HG02943 (cell line): ENCODE measurements around the gene SLC26A9.

Experiments used
- ATAC-seq: cut with Tn5 transposase; IDR thresholded peaks from one replicate; pipeline ENCODE4 v1.9.1; 2021; ENCODE audit warnings: mild to moderate bottlenecking, low read depth, moderate library complexity; ENCODE audit not compliant: unreplicated experiment

The SLC26A9 gene

GRCh38 chr1:205973377-205974232, 30.3 kb upstream of the SLC26A9 start:
- no peak for ATAC-seq

DNA sequence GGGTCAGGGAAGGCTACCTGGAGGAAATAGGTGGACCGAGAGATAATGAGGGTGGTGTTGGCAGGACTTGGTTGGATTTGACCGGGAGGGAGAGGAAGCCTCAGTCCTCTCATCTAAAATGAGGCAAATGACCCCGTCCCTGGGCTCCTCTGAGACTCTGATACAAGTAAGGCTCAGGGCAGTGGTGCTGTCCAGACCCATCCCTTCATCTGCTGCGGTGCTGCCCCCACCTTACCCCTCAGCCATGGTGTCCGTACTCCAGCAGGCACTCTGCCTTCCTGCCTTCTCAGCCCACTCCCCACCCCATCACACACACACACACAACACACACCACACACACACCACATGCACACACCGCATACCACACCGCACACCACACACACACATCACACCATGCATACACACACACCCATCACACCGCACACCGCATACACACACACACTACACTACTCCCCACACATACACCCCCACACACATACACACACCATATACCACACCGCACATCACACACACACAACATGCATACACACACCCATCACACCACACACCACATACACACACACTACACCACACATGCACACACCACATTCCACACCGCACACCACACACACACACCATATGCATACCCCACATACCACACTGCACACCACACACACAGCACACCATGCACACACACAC, 29.4 kb upstream of the SLC26A9 start:
- no peak for ATAC-seq

- no peak for ATAC-seq
Observed at GRCh38 chr1:205972081-205972480, 28.8 kb upstream of the SLC26A9 start.

DNA sequence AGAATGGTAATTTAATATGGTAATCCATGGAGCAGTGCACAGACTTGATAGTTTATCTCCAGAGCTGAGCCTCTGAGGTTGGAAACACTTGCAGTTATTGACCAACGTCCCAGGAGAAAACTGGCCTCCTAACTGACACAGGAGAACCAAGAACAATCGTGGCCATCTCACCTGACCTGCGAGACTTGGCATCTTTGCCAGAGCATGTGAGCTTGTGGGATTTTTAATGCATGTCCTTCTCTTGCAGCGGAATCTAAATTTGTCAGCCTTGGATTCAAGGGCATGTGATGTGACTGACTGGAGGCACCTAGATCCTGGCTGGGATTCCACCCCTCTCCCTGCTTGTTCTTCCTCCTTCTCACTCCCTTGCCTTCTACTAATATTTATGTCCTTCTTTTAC, 27.8 kb upstream of the SLC26A9 start:
- no peak for ATAC-seq

DNA sequence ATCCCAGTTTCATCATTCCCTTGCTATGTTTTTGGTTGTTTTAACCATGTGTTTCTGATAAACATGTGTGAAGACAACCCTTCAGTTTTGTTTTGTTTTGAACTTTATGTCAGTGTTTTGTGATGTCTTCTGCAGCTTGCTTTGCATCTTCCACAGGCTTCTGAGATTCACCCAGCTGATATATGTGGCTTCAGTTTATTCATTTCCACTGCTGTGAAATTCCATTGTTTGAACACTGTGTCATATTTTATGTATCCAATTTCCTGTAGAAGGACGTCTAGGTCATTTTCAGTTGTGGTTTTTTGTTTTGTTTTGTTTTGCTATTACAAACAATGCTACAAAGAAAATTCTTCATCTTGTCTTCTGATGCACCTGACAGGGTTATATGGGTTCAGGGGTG, 27.2 kb upstream of the SLC26A9 start:
- no peak for ATAC-seq

DNA sequence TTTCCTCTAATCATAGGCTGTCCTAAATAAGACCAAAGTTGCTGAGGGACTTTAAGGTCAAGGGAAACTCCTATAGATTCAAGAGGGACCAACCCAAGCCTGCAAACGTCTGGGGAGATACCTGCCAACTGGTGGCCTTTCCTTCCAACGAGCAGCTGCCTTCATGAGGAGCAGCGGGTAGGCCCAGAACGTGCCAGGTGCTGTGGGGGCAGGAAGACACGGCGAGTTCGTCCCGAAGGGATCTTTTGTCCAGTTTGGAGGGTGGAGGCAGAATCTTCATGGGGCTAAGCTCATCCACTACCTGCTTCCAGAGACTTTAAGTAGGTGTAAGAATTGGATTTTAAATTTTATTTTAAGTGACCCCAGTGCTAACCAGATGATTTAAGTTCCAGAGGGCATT, 26.0 kb upstream of the SLC26A9 start:
- ATAC-seq: no peak

DNA sequence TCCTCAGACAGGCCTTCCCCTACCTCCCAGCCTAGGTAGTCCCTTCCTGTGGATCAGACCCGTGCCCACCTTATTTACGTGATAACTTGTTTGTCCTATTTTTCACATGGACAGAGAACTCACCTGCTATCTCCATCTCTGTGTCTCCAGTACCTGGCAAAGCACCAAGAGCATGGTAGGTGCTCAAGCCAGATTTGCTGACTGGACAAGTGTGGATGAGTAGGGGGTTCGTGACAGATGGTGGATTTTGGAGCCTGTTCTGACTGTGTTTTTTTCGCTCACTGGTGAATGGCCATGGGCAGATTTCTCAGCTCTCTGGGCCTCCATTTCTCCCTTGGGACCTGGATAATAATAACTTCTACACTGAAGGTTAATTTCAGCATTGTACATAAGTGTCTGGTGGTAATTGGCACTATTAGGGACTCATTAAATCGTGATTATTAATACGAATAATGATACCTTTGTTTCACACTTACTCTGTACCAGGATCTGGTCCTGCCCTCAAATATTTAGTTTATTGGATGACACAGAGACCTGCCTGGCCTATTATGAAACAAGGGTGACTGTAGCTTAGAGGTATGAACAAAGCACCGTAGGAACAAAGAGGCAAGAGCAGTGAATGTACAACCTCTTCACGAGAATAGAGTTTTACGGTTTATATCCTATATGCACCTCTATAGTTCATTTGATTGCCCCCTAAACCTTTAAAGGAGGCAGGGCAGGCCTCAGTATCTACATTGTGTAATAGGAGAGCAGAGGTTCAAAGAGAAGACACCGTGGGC, 24.5 kb upstream of the SLC26A9 start:
- ATAC-seq: no peak

DNA sequence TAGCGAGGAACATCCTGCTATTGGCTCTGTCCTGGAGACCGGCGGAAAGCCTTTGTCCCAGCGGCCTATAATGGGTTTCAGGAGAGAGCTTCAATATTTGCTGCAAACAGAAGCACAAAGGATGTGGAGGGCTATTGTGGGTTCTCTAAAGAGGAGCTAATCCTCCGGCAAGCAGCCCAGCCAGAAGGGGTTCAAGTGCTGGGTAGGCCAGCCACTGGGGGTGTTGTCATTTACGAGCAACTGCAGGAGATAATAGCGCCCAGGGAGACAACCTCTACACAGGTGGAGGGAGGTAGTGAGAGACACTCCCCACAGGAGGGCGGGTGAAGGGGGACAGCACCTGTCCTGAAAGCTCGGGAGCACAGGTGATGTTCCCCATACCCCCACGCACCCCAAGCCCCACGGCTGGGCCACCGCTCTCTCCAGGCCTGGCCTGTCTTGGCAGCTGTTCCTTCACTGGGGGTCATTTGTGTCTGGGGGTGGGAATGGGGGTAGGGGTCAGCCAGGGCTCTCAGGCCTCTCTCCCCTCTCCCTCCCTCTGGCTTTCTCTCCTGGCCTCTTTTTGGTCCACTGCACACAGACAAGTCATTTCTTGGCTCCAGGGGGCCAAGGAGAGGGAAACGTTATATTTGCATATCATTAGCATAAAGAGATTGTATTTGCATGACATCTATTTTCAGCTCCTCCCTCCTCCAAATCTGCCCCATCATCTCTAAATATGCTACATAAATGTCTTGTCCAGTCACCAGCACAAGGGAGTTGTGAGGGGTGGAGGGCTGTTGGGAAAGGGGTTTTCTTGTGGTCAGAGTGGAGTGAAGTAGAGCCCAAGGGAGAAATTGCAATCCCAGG, 22.0 kb upstream of the SLC26A9 start:
- no peak for ATAC-seq

- no peak for ATAC-seq
Observed at GRCh38 chr1:205963352-205964155, 20.3 kb upstream of the SLC26A9 start.

- no peak for ATAC-seq
Observed at GRCh38 chr1:205962821-205963221, 19.6 kb upstream of the SLC26A9 start.

GRCh38 chr1:205961991-205962820, 18.9 kb upstream of the SLC26A9 start:
- no peak for ATAC-seq

DNA sequence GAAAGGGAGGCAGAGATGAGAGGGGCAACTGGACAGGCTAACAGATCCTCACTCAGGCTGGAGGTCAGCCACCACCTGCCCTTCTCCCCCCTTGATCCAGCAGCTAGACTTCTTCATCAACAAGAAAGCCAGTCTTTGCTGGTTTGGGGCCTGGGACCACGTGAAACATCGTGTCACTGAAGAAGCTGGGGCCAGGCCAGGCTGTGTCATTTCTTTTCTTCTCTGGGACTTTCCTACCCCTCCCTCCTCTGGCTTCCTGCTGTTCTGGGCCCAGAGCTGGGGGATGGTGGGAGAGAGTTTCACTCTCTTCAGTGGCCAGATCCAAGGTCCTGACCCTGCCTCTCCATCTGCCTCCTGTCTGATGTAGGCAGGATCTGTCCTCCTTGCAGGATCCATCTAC, 18.1 kb upstream of the SLC26A9 start:
- ATAC-seq: no peak

DNA sequence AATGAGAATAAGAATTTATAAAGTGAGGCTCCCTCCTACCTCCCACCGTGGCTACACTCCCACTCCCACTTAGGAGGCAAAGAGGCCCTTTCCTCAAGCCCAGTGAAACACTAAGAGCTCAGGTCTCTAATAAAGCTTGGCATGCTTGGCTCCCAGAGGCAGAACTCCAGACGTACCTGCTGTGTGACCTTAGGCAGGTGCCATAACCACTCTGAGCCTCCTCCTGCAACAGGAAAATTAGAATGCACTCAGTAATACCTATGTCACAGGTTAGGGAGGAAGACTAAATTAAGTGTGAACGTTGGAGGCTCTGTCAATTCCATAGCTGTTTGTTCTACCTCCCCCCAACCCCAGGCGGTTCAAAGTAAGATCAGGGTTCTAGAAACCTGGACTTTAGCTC, 16.5 kb upstream of the SLC26A9 start:
- ATAC-seq: no peak

- ATAC-seq: no peak
Observed at GRCh38 chr1:205955499-205955898, 12.2 kb upstream of the SLC26A9 start.

DNA sequence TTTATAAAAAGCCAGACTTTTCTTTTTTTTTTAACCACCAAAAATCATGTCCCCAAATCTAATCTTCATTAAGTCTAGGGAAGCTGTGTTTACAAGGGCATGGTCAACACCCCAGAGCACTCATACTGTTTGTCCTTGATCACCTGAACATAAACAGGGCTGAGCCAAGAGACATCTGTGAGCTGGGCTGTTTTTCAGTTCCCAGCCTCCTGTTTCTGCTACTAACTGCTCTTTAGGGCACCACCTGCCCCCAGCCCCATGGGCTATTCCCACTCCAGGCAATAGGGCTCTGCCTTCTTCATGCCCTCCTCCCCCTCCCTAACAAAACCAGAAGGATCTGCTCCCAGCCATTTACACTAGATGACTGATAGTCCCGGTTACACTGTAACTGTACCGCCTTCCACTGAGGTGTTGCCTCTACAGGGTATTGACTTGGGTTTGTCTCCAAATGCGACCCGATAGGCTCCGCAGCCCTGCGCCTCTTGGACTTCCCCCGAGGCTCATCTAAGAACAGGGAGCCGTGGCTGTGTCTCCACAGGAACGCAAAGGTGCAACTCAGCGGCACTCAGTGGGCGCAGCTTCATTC, 11.7 kb upstream of the SLC26A9 start:
- no peak for ATAC-seq

DNA sequence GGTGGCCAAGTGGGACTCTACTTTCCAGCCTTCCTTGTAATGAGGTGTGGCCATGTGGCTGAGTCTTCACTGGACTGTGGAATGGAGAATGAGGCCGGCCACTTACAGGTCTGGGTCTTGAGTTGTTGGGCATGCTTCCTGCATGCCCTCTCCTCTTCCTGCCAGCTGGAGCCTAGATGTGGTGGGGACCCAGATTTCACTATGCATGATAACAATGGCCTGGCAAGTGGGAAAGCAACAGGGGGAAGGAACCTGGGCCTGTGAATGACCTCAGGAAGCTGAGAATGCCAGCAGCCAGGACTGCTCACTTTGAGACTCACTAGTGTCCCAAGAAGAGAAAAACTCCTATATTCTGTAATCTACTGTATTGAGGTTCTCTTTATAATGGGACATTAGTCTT, 8.5 kb upstream of the SLC26A9 start:
- ATAC-seq: no peak

GRCh38 chr1:205950826-205951549, 7.7 kb upstream of the SLC26A9 start:
- no peak for ATAC-seq

- no peak for ATAC-seq
Observed at GRCh38 chr1:205950280-205950679, 7.0 kb upstream of the SLC26A9 start.
